Hematopoietic multipotent progenitor cell treated with erythropoietin and hydrocortisone succinate and interleukin-3 and kit ligand, for 15 days (in vitro differentiated cells): ENCODE data around the gene LRRC63.

Experiments
- DNase-seq: peaks from one replicate; pipeline ENCODE4 v3.0.0-alpha.2; 2015; ENCODE audit warnings: low spot score

Gene LRRC63

DNA sequence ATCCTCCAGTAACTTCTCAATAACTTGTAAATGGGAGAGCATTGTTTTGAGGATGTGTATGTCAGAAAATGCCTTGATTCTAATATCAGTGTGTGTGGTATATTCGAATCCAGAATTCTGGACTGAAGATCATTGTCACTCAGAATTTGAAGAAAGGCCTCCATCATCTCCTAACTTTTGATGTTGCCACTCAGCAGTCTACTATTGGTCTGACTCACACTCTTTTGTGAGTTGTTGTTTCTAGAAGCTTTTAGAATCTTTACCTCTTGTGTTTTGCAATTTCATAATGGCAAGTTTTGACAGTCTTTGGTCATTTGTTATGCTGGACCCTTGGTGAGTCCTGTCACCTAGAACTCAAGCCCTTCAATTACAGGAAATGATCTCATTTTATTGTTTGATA is 98.3 kb downstream of the LRRC63 start:
- no peak for DNase-seq

DNA sequence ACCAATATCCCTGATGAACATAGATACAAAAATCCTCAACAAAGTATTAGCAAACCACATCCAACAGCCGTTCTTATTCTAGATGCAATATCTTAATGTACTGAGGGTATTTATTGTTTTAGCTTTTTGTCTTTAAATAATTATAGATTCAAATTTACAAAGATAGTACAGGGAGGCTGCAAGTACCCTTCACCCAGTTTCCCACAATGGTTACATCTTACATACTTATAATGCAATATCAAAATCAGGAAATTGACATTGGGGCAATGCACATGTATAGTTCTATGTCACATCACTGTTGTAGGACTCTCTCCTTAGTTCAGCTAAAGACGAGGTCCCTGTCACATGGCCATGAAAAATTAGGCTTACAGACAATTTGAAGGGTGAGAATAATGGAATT is 99.5 kb downstream of the LRRC63 start:
- DNase-seq, result no peak

DNA sequence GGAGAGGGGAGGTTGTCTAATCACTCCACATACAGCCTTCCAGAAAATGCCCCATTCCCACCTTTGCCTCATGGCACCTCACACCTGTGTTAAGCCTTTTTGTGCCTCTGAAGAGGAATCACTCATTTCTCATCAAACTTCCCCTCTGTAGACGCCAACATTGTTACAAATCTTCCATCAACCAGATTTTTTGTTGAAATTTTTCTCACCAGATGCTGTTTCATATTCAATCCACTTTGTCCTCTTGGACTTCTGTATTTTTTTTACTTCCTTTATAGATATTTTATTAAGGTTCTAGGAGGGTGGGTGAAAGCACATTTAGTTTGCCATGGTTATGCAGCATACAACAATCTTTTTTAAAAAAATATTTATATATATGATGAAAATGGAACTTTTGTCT is 101.3 kb downstream of the LRRC63 start:
- DNase-seq, result no peak

DNA sequence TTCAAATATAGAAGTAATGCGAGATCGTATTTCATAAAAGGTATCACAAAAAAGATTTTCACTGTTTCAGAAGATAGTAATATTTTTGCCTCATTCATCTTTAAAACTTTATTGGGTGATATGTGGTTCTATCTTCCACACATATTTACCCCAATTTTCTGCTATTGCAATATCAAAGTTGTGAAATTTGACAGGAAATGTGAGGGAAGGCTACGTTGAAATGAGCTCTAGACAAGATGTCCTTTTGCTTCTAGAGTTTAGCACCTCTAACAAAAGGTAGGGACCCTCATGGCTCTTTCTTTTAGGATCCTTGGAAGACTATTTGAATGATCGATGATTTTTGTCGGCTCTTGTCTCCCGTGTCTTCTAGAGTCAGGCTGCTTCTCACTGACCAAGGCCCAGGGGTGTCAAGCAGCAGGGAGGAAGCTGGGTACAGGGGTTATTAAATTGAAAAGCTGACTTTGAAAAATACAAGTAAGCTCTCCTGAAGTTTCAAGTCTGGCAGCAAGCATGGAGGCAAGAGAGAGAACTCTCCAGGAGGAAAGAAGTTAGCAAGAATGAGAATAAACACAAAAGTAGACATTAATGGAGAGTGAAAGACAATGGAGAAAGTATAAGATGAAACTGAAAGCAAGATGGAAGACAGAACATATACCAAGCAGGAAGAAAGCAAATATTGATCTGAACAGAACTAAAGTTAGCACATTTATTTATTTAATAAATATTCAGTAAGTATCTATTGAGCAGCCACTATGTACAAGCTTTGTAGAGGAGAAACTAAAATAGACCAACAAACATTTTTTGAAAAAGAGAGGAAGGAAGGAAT is 101.9 kb downstream of the LRRC63 start:
- DNase-seq, result no peak

- no peak for DNase-seq
Observed at GRCh38 chr13:46314587-46314986, 102.9 kb downstream of the LRRC63 start.

DNA sequence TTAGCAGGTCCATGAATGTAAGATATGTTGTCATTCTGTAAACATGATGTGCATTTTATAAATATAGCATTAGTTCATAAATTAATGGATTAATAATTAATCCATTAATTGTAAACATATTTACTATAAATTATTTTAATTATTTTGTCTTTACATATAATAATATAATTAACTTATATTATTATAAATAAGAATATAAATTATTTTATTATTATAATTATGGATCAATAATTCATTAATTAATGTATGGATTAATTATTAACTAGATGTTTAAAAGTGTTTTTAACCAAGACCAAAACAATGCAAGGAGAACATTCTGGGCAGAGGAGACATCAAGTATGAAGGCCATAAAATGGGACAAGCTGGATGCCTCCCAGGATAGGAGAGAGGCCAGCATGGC is 103.3 kb downstream of the LRRC63 start:
- DNase-seq, result no peak

DNA sequence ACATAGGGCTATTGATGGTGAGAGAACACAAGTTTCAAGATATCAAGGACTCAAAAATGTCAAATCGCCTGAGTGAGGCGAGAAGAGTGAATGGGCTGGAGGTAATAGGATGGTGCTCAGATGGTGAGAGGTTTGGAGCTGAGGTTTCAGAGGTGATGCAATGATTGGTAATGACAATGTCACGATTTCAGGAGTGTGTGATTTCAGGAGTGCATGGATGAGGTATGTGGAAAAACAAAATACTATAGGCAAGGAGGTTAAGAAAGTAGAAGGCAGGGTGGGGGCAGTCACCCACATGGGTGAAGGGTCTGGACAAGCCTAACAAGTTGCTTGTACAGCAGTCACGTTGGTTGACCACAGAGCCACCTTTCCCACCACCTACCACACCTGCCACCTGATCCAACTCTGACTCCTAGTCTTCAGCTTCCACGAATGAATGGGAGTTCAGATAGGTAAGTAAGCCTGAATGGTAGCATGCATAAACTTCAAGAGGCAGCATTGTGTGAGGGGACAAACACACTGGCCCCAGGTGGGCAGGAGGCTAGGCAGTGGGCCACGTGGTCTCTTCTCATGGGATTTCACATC is 103.9 kb downstream of the LRRC63 start:
- DNase-seq, result no peak

GRCh38 chr13:46317120-46317519 is 105.4 kb downstream of the LRRC63 start:
- no peak for DNase-seq

GRCh38 chr13:46318986-46319385 is 107.3 kb downstream of the LRRC63 start:
- no peak for DNase-seq

DNA sequence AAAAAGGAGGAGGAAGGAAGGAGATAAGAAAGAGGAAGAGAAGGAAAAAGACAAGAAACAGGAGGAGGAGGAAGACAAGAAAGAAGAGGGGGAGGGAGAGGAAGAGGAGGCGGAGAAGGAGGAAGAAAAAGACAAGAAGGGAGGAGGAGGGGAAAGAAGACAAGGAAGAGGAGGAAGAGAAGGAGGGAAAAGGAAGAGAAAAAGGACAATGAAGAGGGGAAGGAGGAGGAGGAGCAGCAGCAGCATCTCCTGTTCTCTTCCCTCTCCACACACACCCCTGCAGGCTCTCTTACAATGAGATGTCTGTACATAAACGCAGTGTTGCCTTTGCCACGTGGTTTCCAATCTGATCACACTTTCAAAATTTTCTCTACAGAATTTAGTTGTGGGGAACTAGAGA is 108.7 kb downstream of the LRRC63 start:
- no peak for DNase-seq

DNA sequence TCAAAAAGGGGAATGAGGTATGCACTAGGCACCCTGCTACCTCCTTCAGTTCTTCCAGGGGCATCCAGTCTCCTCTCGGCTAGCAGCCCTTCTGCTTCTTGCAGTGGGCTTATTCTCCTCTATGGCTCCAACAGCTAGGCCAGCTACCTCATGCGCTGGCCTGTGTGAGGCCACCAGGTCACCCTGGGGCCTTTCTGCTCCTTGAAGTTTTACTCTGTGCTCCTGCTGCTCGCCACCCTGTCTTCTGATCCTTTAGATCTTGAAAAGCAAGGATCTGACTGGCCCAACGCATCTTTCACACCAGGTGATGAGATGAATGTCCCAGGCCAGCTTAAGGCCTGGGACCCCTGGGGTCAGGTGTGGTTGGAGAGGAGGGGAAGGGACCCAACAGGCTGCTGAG is 109.1 kb downstream of the LRRC63 start:
- DNase-seq, result no peak

DNA sequence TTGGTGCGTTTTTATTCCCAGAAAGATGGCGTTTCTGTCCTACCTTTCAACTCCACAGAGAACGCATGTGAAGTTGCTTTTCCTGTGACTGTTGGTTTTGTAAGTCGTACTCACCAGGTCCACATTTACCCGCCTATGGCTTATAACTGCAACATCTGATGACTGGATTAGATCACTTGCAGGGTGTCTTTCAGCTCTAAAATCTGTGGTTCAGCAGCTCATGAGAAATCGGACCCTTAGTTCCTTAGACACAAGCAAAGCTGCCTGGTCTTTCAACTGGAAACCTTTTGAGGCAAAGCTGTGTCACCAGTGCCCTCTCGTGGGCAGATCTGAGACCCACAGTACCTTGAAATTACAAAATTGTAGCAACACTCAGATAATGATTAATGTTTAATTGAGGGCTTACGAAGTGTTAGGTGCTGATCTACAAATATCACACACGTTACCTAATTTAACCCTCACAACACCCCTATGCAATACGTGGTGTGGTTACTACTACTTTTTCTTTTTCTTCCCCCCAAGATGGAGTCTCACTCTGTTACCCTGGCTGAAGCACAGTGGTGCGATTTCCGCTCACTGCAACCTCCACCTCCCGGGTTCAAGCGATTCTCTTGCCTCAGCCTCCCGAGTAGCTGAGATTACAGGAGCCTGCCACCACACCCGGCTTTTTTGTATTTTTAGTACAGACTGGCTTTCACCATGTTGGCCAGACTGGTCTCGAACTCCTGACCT is 109.9 kb downstream of the LRRC63 start:
- DNase-seq, result peak; percentile 35

DNA sequence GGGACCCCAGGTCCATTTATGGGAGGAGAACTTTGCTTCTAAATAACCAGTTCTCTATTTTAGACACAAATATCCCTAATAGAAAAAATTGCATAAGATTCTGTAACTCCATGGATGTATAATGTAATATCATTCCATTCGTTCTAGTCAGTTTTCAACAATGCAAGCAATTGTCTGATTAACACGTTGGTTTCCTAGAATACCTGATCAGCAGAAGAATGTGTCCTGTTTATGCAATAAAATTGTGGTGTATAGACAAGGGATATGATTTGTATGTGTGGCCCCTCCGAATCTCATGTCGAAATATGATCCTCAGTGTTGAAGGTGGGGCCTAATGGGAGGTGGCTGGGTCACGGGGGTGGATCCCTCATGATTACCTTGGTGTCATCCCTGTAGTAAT is 113.2 kb downstream of the LRRC63 start:
- no peak for DNase-seq
